H1 (cell line): ENCODE results near the gene SLC17A5. TPM values are rescaled to one million over a fixed set of nuclear protein-coding genes. Genes with fewer than 3 reads are reported as not detected.

ENCODE experiments used
- CTCF ChIA-PET: fragments of 300-600 bp; sonication (Branson Sonifier 250); formaldehyde crosslinking; loops from one replicate; lab custom pipeline; 2021; ENCODE audit not compliant: partially characterized antibody; lab: Charles Lee
- POLR2A ChIA-PET: fragments of 300-600 bp; sonication (Branson Sonifier 250); formaldehyde crosslinking; loops from one replicate; lab custom pipeline; 2021; ENCODE audit warnings: inconsistent platforms; ENCODE audit not compliant: partially characterized antibody; lab: Charles Lee
- DNase-seq, 2 experiments: peaks; one replicate each; pipeline versions ENCODE4 v3.0.0 to v3.0.0-alpha.2; 2010 to 2022; ENCODE audit warnings: low spot score in 2 of 2, low read depth in 1 of 2, mixed read lengths in 1 of 2
- FAIRE-seq: peaks from 2 replicates; lab custom pipeline; 2011; peaks lifted over from hg19 to GRCh38; lab: Jason Lieb, UNC
- H2AFZ ChIP-seq: 2 replicates; pipeline ENCODE4 v1.8.1; 2012; ENCODE audit warnings: low read length, inconsistent platforms
- H2AK5ac ChIP-seq: 2 replicates; pipeline ENCODE4 v1.6.1; 2013; ENCODE audit warnings: low read depth, low read length
- H2BK120ac ChIP-seq: replicated peaks from 2 replicates; pipeline ENCODE3; 2013; ENCODE audit warnings: low read depth, low read length, inconsistent platforms
- H2BK12ac ChIP-seq: 2 replicates; pipeline ENCODE4 v1.6.1; 2013; ENCODE audit warnings: low read depth, low read length
- H2BK15ac ChIP-seq: 2 replicates; pipeline ENCODE4 v1.6.1; 2013; ENCODE audit warnings: low read length
- H2BK20ac ChIP-seq: 2 replicates; pipeline ENCODE4 v1.6.1; 2013; ENCODE audit warnings: low read length
- H2BK5ac ChIP-seq: 2 replicates; pipeline ENCODE4 v1.6.1; 2013; ENCODE audit warnings: low read depth, low read length
- H3K14ac ChIP-seq: 2 replicates; pipeline ENCODE4 v1.6.1; 2013; ENCODE audit warnings: inconsistent platforms; ENCODE audit not compliant: insufficient read length
- H3K18ac ChIP-seq: 2 replicates; pipeline ENCODE4 v1.6.1; 2013; ENCODE audit warnings: low read length; ENCODE audit errors: extremely low read depth
- H3K23ac ChIP-seq: 2 replicates; pipeline ENCODE4 v1.6.1; 2013; ENCODE audit warnings: inconsistent platforms; ENCODE audit not compliant: insufficient read length
- H3K23me2 ChIP-seq: 2 replicates; pipeline ENCODE4 v1.6.1; 2013; ENCODE audit warnings: low read depth, low read length
- H3K27ac ChIP-seq: 2 replicates; pipeline ENCODE4 v1.6.1; 2011; ENCODE audit warnings: low read depth, low read length, inconsistent platforms
- H3K27me3 ChIP-seq, 4 experiments: replicated peaks in 1 of 4; 1 replicate in 1 of 4; 2 replicates in 3 of 4; pipeline versions ENCODE4 v1.6.1 to v1.8.1; 2011 to 2013; ENCODE audit warnings: low read length in 3 of 4, mild to moderate bottlenecking in 3 of 4, inconsistent platforms in 2 of 4, mixed read lengths in 2 of 4, moderate library complexity in 1 of 4; ENCODE audit not compliant: control insufficient read depth in 3 of 4, insufficient read depth in 3 of 4; ENCODE audit errors: extremely low read depth in 1 of 4
- H3K36me3 ChIP-seq, 4 experiments: 2 replicates each; pipeline versions ENCODE4 v1.6.1 to v1.8.1; 2011 to 2013; ENCODE audit warnings: mild to moderate bottlenecking in 4 of 4, low read length in 3 of 4, moderate library complexity in 2 of 4, control low read depth in 1 of 4, inconsistent platforms in 1 of 4; ENCODE audit not compliant: insufficient read depth in 4 of 4, control insufficient read depth in 2 of 4
- H3K4ac ChIP-seq: replicated peaks from 2 replicates; pipeline ENCODE3; 2013; ENCODE audit warnings: low read length, low read depth, mixed read lengths, inconsistent platforms; ENCODE audit not compliant: insufficient read length
- H3K4me1 ChIP-seq, 4 experiments: replicated peaks in 1 of 4; 1 replicate in 1 of 4; 2 replicates in 3 of 4; pipeline versions ENCODE4 v1.6.1 to v1.8.1; 2011 to 2013; ENCODE audit warnings: low read length in 3 of 4, inconsistent platforms in 2 of 4, mixed read lengths in 1 of 4; ENCODE audit not compliant: insufficient read depth in 4 of 4, control insufficient read depth in 3 of 4
- H3K4me2 ChIP-seq, 2 experiments: 2 replicates each; pipeline versions ENCODE4 v1.6.1 to v1.8.1; 2011 to 2013; ENCODE audit warnings: low read depth in 2 of 2, low read length in 2 of 2, control low read depth in 1 of 2, inconsistent platforms in 1 of 2, mild to moderate bottlenecking in 1 of 2; ENCODE audit not compliant: insufficient read depth in 1 of 2
- H3K4me3 ChIP-seq, 4 experiments: fragments of 200-600, 300-600 bp in 1 of 4; sonication (generic), shearing (Covaris generic), sonication (Bioruptor Twin) in 1 of 4; 2 replicates each; pipeline versions ENCODE4 v1.5.1 to v1.8.1; 2011 to 2016; ENCODE audit warnings: low read length in 4 of 4, low read depth in 3 of 4, control low read depth in 2 of 4, inconsistent platforms in 2 of 4, mild to moderate bottlenecking in 2 of 4, mixed read lengths in 1 of 4, moderate library complexity in 1 of 4; ENCODE audit not compliant: insufficient read depth in 2 of 4; ENCODE audit errors: extremely low read depth in 1 of 4
- H3K56ac ChIP-seq: replicated peaks from 2 replicates; pipeline ENCODE3; 2013; ENCODE audit warnings: low read depth, mild to moderate bottlenecking, mixed read lengths, low read length, inconsistent platforms; ENCODE audit not compliant: insufficient read length
- H3K79me1 ChIP-seq: 2 replicates; pipeline ENCODE4 v1.6.1; 2013; ENCODE audit warnings: low read depth, low read length, control low read depth
- H3K79me2 ChIP-seq, 2 experiments: 2 replicates each; pipeline versions ENCODE4 v1.6.1 to v1.8.1; 2012 to 2013; ENCODE audit warnings: low read length in 2 of 2, mild to moderate bottlenecking in 2 of 2, inconsistent platforms in 1 of 2; ENCODE audit not compliant: insufficient read depth in 2 of 2, control insufficient read depth in 1 of 2
- H3K9ac ChIP-seq, 4 experiments: replicated peaks in 1 of 4; 1 replicate in 1 of 4; 2 replicates in 3 of 4; pipeline versions ENCODE4 v1.6.1 to v1.8.1; 2011 to 2013; ENCODE audit warnings: low read depth in 3 of 4, low read length in 3 of 4, control low read depth in 2 of 4, mild to moderate bottlenecking in 2 of 4, moderate library complexity in 2 of 4, inconsistent platforms in 1 of 4; ENCODE audit errors: extremely low read depth in 1 of 4
- H3K9me3 ChIP-seq, 2 experiments: 2 replicates each; pipeline versions ENCODE4 v1.6.1 to v1.8.1; 2012 to 2013; ENCODE audit warnings: mild to moderate bottlenecking in 2 of 2, moderate library complexity in 2 of 2, control low read depth in 1 of 2, inconsistent platforms in 1 of 2, low read depth in 1 of 2, low read length in 1 of 2, mixed read lengths in 1 of 2; ENCODE audit not compliant: insufficient read depth in 2 of 2
- H4K20me1 ChIP-seq, 2 experiments: replicated peaks in 1 of 2; 2 replicates each; pipeline versions ENCODE3 to v1.8.1; 2011 to 2013; ENCODE audit warnings: inconsistent platforms in 2 of 2, low read length in 2 of 2, mild to moderate bottlenecking in 1 of 2; ENCODE audit not compliant: insufficient read depth in 2 of 2, control insufficient read depth in 1 of 2
- H4K5ac ChIP-seq: 2 replicates; pipeline ENCODE4 v1.6.1; 2013; ENCODE audit warnings: low read length, low read depth, mixed read lengths, inconsistent platforms; ENCODE audit not compliant: insufficient read length
- H4K8ac ChIP-seq: 2 replicates; pipeline ENCODE4 v1.8.0; 2013; ENCODE audit warnings: mild to moderate bottlenecking, moderate library complexity, low read length, inconsistent platforms; ENCODE audit not compliant: insufficient read depth; ENCODE audit errors: extremely low read depth
- H4K91ac ChIP-seq: replicated peaks from 2 replicates; pipeline ENCODE3; 2013; ENCODE audit warnings: low read length, mixed read lengths, inconsistent platforms; ENCODE audit not compliant: insufficient read length
- ASH2L ChIP-seq: fragments of 200-600, 300-600 bp; sonication (generic); IDR thresholded peaks from one replicate; pipeline ENCODE4 v1.7.1; 2017; ENCODE audit warnings: low read length
- RFX5 ChIP-seq: IDR thresholded peaks from 2 replicates; pipeline ENCODE4 v1.6.1; 2011; ENCODE audit warnings: low read depth, low read length, improper control_type of control experiment, borderline replicate concordance
- WGBS, 2 experiments: shearing (Covaris generic) in 1 of 2; methylation state at CpG; one replicate each; pipeline versions ENCODE4 v1.1.6 to v1.1.7; 2013 to 2015; ENCODE audit warnings: low lambda C conversion rate in 2 of 2, mixed read lengths in 2 of 2, inconsistent platforms in 1 of 2, low coverage in 1 of 2, missing lambda C conversion rate in 1 of 2; ENCODE audit not compliant: insufficient replicate concordance in 2 of 2, insufficient coverage in 1 of 2, insufficient read length in 1 of 2; ENCODE audit errors: extremely low coverage in 1 of 2, missing lambda C conversion rate in 1 of 2; 5-methylcytosine and 5-hydroxymethylcytosine counted together
- polyA plus RNA-seq, 7 experiments: library from polyadenylated mRNA; depleted of rRNA in 3 of 7; stranded (reverse) in 5 of 7; unstranded in 2 of 7; fragments of >200 nt in 5 of 7; fragments of 200-250 nt in 2 of 7; gene quantifications; 1 replicate in 5 of 7; 2 replicates in 1 of 7; 4 replicates in 1 of 7; pipeline versions ENCODE4 v1.2.1 to v1.2.3, GENCODE V29; 2011 to 2013; ENCODE audit warnings: missing spikeins in 2 of 7, mixed read lengths in 2 of 7
- total RNA-seq: library from RNA; stranded (reverse); fragmentation: NEBNext Ultra II Directional; extraction: Animal tissue kit (Norgen Biotek cat#: 25700); gene quantifications from 2 replicates; pipeline ENCODE4 v1.2.1, GENCODE V29; 2021

The SLC17A5 gene
- total and polyA plus RNA-seq, 2 of the 8 experiments (the other 6 are each of a cell fraction or from before 2014, with no cell fraction given): 11.0 to 11.9 TPM

GRCh38 chr6:73577676-73578075 is 76.1 kb downstream of the SLC17A5 start:
- no peaks in the 10 kb centered on the region for H3K79me1 ChIP-seq
- H2BK20ac ChIP-seq: peak overlapping the region; percentile 100
- ChIA-PET CTCF (interaction anchor here (1.1 to 2.4 kb wide), 4 partner anchors 10 to 34 kb away, joined by 3 to 8 read pairs (median 4); no protein-coding TSS in a partner anchor), POLR2A (interaction anchor here (1.3 to 45.0 kb wide), 3 partner anchors 9 to 56 kb away, joined by 8 to 1482 read pairs (median 82); partner anchors contain the start of gene EEF1A1)
- no peak overlapping the region for H4K8ac ChIP-seq
- peaks cover 0 to 3% of the 10 kb centered on the region in 2 experiments; a peak in 1 of 4 replicates for H3K9me3 ChIP-seq
- no peak overlapping the region for H3K23ac ChIP-seq
- H3K23me2 ChIP-seq: no peaks in the 10 kb centered on the region; the same call in 1 of the 2 replicates
- peak overlapping the region; percentile 79; the same call in 1 of the 2 replicates for H2AK5ac ChIP-seq
- H2BK120ac ChIP-seq: peak overlapping the region; percentile 98
- no peaks in the 10 kb centered on the region for H3K36me3 ChIP-seq
- H3K4ac ChIP-seq: peak overlapping the region; percentile 90
- peak overlapping the region; percentile 61; the same call in 1 of the 2 replicates for H3K27ac ChIP-seq
- H2BK15ac ChIP-seq: 0 out of 2 replicates have a peak overlapping the region, but pooled peaks have one; percentile 23
- peak overlapping the region in 1 of 4 experiments; percentile 39; a peak in 1 of 7 replicates for H3K9ac ChIP-seq
- H3K14ac ChIP-seq: no peak overlapping the region
- peak overlapping the region; percentile 26 for H3K18ac ChIP-seq
- WGBS, 2 experiments: 41% methylated on average over 2 of the region's 2 CpGs; no CpG with 5 or more reads in 1 of the 2 experiments
- H4K20me1 ChIP-seq: no peaks in the 10 kb centered on the region
- H3K27me3 ChIP-seq: no peaks in the 10 kb centered on the region
- H4K91ac ChIP-seq: no peak overlapping the region
- H3K56ac ChIP-seq: no peak overlapping the region
- FAIRE-seq (no peak), DNase-seq (no peak)
- H3K4me2 ChIP-seq: 0 out of 4 replicates have a peak overlapping the region, but pooled peaks of 1 of the 2 experiments have one; percentile 37
- no peak overlapping the region for H2AFZ ChIP-seq
- no peaks in the 10 kb centered on the region for H3K79me2 ChIP-seq
- H3K4me1 ChIP-seq: peaks cover 20 to 32% (median 24%) of the 10 kb centered on the region in 4 experiments
- peak overlapping the region; percentile 96 for H2BK5ac ChIP-seq
- no peak overlapping the region for H3K4me3 ChIP-seq
- H4K5ac ChIP-seq: no peak overlapping the region
- H2BK12ac ChIP-seq: peak overlapping the region; percentile 18
- TF ChIP-seq RFX5 (no peak), ASH2L (no peak)
